Neural cell (in vitro differentiated cells): ENCODE data around the gene DHRS12. TPM values are rescaled to one million over a fixed set of nuclear protein-coding genes. Genes with fewer than 3 reads are reported as not detected.

Source experiments
- H2AFZ ChIP-seq: fragments of 200-600, 300-800 bp; sonication (generic), shearing (Covaris generic); 2 replicates; pipeline ENCODE4 v1.6.0; 2014; ENCODE audit warnings: low read depth, mild to moderate bottlenecking, antibody characterized with exemption, low read length, moderate library complexity
- H3F3A ChIP-seq: fragments of 200-600 bp; shearing (Covaris generic); 2 replicates; pipeline ENCODE4 v1.6.1; 2016; ENCODE audit warnings: mild to moderate bottlenecking, moderate library complexity, mixed read lengths, antibody characterized with exemption, low read length; ENCODE audit not compliant: insufficient read depth, poor library complexity, severe bottlenecking
- H3K27ac ChIP-seq: fragments of 200-600, 300-800 bp; sonication (generic), shearing (Covaris generic); 2 replicates; pipeline ENCODE4 v1.5.1; 2014; ENCODE audit warnings: mild to moderate bottlenecking, low read length, moderate library complexity
- H3K27me3 ChIP-seq: fragments of 300-800, 200-600 bp; sonication (generic), shearing (Covaris generic); 2 replicates; pipeline ENCODE4 v1.6.0; 2014; ENCODE audit warnings: mild to moderate bottlenecking, low read depth, low read length, moderate library complexity; ENCODE audit not compliant: insufficient read depth
- H3K36me3 ChIP-seq: fragments of 300-800, 200-600 bp; sonication (generic), shearing (Covaris generic); 2 replicates; pipeline ENCODE4 v1.5.1; 2014; ENCODE audit warnings: mild to moderate bottlenecking, antibody characterized with exemption, low read length, moderate library complexity; ENCODE audit not compliant: insufficient read depth
- H3K4me2 ChIP-seq: fragments of 300-800, 200-600 bp; sonication (generic), shearing (Covaris generic); 2 replicates; pipeline ENCODE4 v1.6.0; 2014; ENCODE audit warnings: mild to moderate bottlenecking, low read length
- H3K4me3 ChIP-seq: fragments of 300-800, 200-600 bp; sonication (generic), shearing (Covaris generic); 2 replicates; pipeline ENCODE4 v1.5.1; 2014; ENCODE audit warnings: mild to moderate bottlenecking, low read length, moderate library complexity
- H3K79me2 ChIP-seq: fragments of 200-600 bp; shearing (Covaris generic); replicated peaks from 2 replicates; pipeline ENCODE4 v1.6.0; 2014; ENCODE audit warnings: mild to moderate bottlenecking, low read length, moderate library complexity; ENCODE audit not compliant: insufficient read depth
- H3K9ac ChIP-seq: fragments of 300-800, 200-600 bp; sonication (generic), shearing (Covaris generic); 2 replicates; pipeline ENCODE4 v1.6.1; 2016; ENCODE audit warnings: mild to moderate bottlenecking, low read length, mixed read lengths
- H3K9me2 ChIP-seq: fragments of 200-600 bp; shearing (Covaris generic); 2 replicates; pipeline ENCODE4 v1.6.1; 2016; ENCODE audit warnings: mild to moderate bottlenecking, low read length, mixed read lengths; ENCODE audit not compliant: insufficient read depth
- H3K9me3 ChIP-seq: fragments of 200-600, 300-800 bp; sonication (generic), shearing (Covaris generic); 2 replicates; pipeline ENCODE4 v1.6.1; 2016; ENCODE audit warnings: mild to moderate bottlenecking, mixed run types, low read length, moderate library complexity, mixed read lengths
- H4K20me1 ChIP-seq: fragments of 200-600 bp; shearing (Covaris generic); 2 replicates; pipeline ENCODE4 v1.6.1; 2016; ENCODE audit warnings: mild to moderate bottlenecking, mixed run types; ENCODE audit not compliant: insufficient read depth
- EP300 ChIP-seq: fragments of 450-650 bp; conservative IDR thresholded peaks from 2 replicates; pipeline ENCODE4 v1.6.1; 2014; ENCODE audit warnings: antibody characterized with exemption, mild to moderate bottlenecking, moderate library complexity; ENCODE audit not compliant: poor library complexity, severe bottlenecking
- EZH2 ChIP-seq: fragments of 200-600, 300-800 bp; shearing (Covaris generic), sonication (generic); IDR thresholded peaks from 2 replicates; pipeline ENCODE4 v1.6.1; 2014; ENCODE audit warnings: antibody characterized with exemption, low read length, borderline replicate concordance, mild to moderate bottlenecking; ENCODE audit not compliant: insufficient read depth, poor library complexity, severe bottlenecking
- MXI1 ChIP-seq: fragments of 450-650 bp; conservative IDR thresholded peaks from 2 replicates; pipeline ENCODE4 v1.6.1; 2014; ENCODE audit warnings: antibody characterized with exemption, mild to moderate bottlenecking; ENCODE audit not compliant: poor library complexity, severe bottlenecking
- POLR2AphosphoS5 ChIP-seq: IDR thresholded peaks from 2 replicates; pipeline ENCODE4 v1.6.1; 2012
- RAD21 ChIP-seq: fragments of 450-650 bp; conservative IDR thresholded peaks from 2 replicates; pipeline ENCODE4 v1.6.1; 2014; ENCODE audit warnings: antibody characterized with exemption, mild to moderate bottlenecking, moderate library complexity
- REST ChIP-seq: IDR thresholded peaks from 2 replicates; pipeline ENCODE4 v1.6.1; 2012; ENCODE audit warnings: borderline replicate concordance
- SMC3 ChIP-seq: fragments of 450-650 bp; conservative IDR thresholded peaks from 2 replicates; pipeline ENCODE4 v1.6.1; 2014; ENCODE audit warnings: antibody characterized with exemption, mild to moderate bottlenecking, moderate library complexity; ENCODE audit not compliant: poor library complexity
- TAF1 ChIP-seq: IDR thresholded peaks from 2 replicates; pipeline ENCODE4 v1.6.1; 2012; ENCODE audit warnings: low read depth
- polyA plus RNA-seq: library from polyadenylated mRNA; depleted of rRNA; stranded (reverse); fragments of >200 nt; gene quantifications from 2 replicates; pipeline ENCODE4 v1.2.3, GENCODE V29; 2014
- TF ChIP-seq, protein P1 (sequence below): fragments of 450-650 bp; IDR thresholded peaks from 2 replicates; pipeline ENCODE4 v1.5.1; 2014; ENCODE audit warnings: antibody characterized with exemption, mild to moderate bottlenecking, moderate library complexity; ENCODE audit not compliant: poor library complexity, severe bottlenecking

The DHRS12 gene
- polyA plus RNA-seq, 1 donor from 2014 or later: 4.4 TPM

GRCh38 chr13:51731759-51732158 is 72.2 kb downstream of the DHRS12 start:
- no peak overlapping the region for H3K4me2 ChIP-seq

DNA sequence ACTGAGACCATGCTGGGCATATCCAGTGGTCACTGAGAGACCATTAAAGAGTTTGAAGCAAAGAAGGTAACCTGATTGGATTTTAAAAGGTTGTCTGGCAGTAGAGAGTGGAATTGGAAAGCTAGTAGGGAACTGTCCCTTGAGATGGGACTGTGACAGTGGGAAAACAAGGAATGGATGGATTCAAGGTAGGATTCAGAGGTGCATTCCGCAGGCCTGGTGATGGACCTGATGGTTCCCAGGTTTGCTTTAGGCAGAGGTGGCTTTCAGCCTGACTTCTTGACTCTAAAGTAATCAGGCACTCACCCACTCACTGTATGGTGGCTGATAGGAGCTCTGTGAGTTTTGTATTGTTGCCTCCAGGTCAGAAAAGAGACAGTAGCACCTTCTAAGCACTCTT is 73.0 kb downstream of the DHRS12 start:
- Histone ChIP-seq H4K20me1 (no peaks in the 10 kb centered on the region), H3K4me2 (no peak overlapping the region), H3K4me3 (no peak overlapping the region), H3K9me3 (no peaks in the 10 kb centered on the region), H3K27me3 (no peaks in the 10 kb centered on the region), H3K27ac (no peak overlapping the region), H3K9ac (no peak overlapping the region), H3K36me3 (peaks cover 5% of the 10 kb centered on the region), H2AFZ (no peak overlapping the region), H3K79me2 (no peaks in the 10 kb centered on the region), H3K9me2 (no peaks in the 10 kb centered on the region), H3F3A (no peaks in the 10 kb centered on the region)
- TF ChIP-seq RAD21 (no peak), POLR2AphosphoS5 (no peak), SMC3 (no peak), MXI1 (no peak), TAF1 (no peak), EZH2 (no peak), EP300 (no peak)
- TF ChIP-seq, protein P1, sequence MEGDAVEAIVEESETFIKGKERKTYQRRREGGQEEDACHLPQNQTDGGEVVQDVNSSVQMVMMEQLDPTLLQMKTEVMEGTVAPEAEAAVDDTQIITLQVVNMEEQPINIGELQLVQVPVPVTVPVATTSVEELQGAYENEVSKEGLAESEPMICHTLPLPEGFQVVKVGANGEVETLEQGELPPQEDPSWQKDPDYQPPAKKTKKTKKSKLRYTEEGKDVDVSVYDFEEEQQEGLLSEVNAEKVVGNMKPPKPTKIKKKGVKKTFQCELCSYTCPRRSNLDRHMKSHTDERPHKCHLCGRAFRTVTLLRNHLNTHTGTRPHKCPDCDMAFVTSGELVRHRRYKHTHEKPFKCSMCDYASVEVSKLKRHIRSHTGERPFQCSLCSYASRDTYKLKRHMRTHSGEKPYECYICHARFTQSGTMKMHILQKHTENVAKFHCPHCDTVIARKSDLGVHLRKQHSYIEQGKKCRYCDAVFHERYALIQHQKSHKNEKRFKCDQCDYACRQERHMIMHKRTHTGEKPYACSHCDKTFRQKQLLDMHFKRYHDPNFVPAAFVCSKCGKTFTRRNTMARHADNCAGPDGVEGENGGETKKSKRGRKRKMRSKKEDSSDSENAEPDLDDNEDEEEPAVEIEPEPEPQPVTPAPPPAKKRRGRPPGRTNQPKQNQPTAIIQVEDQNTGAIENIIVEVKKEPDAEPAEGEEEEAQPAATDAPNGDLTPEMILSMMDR: no peak

More at GRCh38 chr13:51731759-51732158, 72.2 kb downstream of the DHRS12 start:
- no peaks in the 10 kb centered on the region for H3K9me2 ChIP-seq
- no peaks in the 10 kb centered on the region for H3K9me3 ChIP-seq
- no peaks in the 10 kb centered on the region for H3F3A ChIP-seq
- peaks cover 5% of the 10 kb centered on the region for H3K36me3 ChIP-seq
- no peaks in the 10 kb centered on the region for H3K27me3 ChIP-seq
- no peak overlapping the region for H3K4me3 ChIP-seq
- H3K27ac ChIP-seq: no peak overlapping the region
- no peak overlapping the region for H2AFZ ChIP-seq
- H4K20me1 ChIP-seq: no peaks in the 10 kb centered on the region
- H3K9ac ChIP-seq: no peak overlapping the region
- H3K79me2 ChIP-seq: no peaks in the 10 kb centered on the region
- TF ChIP-seq RAD21 (no peak), EZH2 (no peak), TAF1 (no peak), POLR2AphosphoS5 (no peak), SMC3 (no peak), REST (no peak), EP300 (no peak), MXI1 (no peak)
- TF ChIP-seq, protein P1: no peak
